Right hindlimb (tissue), 1 donor: ENCODE results near the gene AFDN.

Experiments
- DNase-seq: peaks from one replicate; pipeline ENCODE4 v3.0.0-alpha.2; 2018

AFDN gene

DNA sequence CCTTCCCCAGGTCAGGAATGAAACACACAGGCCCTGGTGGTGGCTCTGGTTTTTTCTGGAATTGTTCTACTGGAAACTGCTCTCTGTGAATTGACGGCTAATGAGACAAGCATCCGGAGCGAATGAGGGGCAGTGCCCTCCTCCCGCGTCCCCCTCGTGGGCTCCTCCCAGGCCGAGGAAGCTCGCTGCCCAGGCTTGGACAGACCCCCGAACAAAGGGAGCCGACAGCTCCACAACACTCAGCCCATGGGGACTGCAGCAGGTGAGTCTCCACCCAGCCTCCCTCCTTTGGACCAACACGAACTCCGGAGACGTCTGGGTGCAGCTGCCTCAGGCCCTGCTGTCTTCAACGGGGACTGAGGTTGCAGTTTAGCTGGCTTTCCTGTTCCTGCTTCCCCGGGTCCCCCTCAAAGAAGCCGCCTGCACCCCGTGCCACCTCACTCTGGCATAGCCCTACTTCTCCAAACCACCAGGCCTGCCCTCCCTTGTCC lies 31.3 kb upstream of the AFDN start:
- DNase-seq: no peak

DNA sequence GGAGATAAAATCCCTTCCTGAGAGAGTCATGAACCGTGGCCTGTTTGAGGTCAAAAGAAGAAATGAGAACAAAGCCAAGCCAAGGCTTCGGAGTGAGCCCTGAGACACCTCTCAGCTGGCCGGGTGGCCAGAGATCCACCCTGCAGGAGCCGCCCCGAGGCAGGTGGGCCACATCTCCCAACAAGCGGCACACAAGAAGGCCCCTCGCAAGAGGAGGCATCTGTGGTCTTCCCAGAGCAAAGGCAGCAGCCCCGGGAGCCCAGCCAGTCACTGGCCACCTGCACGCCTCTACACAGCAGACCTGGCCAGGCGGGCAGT lies 30.9 kb upstream of the AFDN start:
- DNase-seq: no peak

DNA sequence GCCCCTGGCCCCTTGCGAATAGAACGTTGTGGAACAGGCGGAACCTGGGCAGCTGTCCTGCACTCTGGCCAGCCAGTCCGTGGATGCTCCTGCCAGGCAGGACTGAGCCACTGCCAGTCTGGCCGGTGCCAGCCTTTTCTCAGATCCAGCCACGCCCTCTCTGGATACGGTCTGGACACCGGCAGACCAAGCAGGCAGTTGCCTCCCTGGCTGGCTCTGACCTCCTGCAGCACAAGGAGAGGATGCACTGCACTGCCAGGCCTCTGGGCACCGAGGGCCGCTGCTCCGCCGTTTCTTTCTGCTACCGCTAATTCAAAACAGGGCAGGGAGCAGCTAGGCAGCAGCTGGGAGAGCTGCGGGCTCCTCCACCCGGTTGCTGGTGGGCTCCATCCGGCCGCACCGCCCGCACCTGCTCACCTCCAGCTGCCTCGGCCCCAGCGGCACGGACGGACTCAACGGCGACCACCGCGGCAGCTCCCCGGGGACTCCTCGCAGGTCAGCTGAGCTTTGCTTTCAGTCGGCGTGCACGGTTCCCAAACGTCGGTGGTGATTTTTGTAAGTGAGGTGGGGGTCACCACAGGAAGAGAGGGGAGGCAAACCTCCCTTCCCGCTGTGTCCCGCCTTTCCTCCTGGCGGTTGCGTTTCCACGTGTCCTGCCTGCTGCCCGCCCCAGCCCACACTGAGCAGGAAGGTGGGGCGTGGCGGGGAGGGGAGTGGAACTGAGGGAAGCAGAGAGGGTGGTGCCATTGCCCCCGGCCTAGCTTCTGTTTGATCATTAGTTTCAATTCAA lies 30.3 kb upstream of the AFDN start:
- DNase-seq: peak; percentile 33

DNA sequence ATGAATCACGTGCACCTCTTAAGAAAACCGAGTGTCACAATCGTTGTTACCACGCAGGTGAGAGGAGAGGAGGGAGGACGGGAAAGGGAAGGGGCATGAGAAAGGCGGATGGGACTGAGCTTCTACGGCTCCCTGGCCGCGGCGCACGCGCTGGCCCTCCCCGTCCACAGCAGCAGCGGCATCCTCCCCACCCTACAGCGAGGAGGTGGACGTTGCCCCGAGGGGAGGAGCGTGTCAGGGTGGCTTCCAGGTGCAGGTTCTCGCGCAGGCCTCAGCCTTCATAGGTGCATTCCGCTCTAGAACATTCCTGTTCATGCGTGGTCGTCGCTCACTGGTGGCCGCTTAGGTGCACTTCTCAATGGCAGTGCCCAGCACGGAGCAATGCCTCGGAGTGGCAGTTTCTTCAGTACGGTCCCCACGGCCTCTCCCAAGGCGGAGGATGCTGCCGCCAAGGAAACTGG lies 29.7 kb upstream of the AFDN start:
- no peak for DNase-seq

DNA sequence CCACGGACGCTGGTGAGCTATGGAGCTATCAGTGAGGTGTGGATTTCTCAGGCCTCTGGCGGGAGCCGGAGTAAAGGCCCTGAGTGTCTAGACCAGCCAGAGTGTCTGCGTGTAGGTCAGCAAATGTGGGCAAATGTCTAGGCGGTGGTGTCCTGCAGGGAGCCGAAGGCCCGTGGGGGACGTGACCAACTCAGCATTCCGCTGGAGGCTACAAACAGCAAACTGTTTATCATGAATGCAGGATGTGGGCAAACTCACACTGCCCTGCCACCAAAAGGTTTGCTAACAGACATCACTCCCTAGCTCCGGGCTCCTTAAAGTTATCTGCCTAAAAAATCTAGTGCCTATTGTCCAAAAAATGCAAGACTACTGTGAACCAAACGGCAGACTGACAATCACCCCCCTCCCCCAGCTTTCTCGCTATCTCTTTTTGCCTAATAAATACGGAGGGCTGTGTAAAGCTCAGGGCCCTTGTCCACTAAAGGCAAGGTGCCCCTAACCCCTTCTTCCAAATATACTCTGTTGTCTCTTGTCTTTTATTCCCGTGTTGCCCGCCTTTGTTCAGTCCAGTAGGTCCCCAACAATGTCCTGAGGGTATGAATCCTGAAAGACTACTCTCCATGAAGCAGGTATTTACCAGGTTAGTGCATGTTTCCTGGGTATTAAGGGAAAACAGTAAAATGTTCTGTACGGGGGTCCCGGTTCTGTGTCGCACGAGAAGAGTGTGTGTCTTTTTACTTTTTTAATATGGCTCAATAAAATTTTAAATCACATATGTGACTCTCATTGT lies 29.0 kb upstream of the AFDN start:
- DNase-seq: no peak

DNA sequence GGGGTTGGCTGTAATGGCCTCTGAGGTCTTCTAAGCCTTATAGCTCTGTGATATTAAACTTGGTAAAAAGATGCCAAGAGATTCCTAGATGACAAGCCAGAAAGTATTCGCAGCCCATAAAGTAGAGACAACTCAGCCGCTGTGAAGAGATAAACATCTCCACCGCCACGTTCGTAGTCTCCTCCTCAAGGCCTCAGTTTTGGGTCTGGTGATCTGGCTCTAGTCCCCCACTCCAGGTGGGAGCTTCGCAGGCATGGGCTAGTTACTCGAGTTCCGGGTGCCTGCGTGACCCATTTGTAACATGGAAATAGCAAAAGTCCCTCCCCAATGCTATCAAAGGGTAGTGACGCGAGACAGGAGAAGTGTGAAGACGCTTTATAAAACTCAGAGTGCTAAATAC lies 28.3 kb upstream of the AFDN start:
- DNase-seq: no peak

DNA sequence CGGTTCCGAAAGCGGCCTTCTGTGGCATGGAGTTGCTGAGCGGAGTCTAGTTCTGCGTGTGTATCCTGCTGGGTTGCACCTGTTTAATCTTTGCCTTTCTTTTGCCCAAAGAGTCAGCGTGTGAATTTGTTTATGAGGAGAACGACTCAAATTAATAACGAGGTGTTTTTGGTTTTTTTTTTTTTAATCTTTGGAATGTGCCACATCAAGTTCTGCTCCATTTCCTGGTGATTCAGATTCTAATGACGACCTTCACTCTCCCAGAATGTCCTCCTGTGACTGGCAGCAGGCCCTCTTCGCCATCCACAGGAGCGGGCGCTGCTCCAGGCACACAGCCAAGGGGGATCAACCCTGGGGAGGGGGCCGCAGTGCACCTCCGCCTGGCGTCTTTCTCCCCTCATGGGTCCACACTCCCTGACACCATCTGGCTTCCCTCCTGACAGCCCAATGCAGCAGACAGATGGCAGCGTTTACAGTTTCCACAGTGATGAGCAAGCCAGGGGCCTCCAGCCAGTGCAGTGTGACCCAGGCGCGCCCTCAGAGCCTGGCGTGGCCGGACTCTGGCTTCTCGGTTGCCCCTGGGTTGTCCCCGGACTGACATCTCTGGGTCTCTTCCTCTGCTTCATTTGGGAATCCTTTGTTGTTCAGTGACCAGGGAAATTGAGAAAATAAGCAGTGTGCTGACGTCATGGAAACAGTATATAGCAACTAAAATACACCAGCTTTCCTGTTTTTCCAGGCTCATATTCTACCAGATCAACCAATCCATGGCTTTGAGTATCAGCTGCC lies 27.5 kb upstream of the AFDN start:
- DNase-seq: peak; percentile 59

DNA sequence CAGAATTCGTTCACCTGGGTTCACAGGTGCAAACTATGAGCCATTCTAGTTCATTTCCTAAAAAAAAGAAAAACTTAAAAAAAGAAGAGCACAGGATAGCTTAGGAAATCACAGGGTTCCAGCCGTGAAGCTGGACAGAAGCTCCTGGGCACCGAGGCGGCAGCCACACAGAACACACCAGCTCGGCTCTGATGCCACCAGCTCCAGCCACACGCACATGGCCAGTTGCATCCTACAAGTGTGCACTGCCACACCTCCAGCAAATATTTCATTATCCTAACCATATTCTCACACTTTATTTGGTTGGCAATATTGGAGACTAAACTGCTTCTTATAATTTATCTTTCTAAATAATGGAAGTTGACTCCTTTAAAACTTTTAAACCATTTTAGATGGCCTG lies 26.2 kb upstream of the AFDN start:
- DNase-seq: no peak

DNA sequence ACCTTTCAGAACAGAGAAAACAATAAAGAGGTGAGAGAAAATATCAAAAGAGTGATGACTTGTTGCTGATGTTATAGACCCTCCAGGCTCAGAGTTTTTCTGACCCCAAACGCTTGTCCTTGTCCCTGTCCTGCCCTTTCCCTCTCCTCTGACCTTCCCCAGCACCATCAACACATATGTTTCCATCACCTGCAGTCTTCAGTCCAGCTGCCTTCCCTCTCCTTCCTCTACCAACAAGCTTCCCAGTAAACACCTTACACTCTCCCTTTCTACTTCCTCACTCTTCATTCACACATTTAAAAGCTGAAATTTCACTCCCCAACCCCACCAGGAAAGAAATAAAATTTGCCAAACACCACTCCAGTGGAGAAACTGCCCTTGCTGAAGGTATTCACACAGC lies 25.4 kb upstream of the AFDN start:
- DNase-seq: no peak

DNA sequence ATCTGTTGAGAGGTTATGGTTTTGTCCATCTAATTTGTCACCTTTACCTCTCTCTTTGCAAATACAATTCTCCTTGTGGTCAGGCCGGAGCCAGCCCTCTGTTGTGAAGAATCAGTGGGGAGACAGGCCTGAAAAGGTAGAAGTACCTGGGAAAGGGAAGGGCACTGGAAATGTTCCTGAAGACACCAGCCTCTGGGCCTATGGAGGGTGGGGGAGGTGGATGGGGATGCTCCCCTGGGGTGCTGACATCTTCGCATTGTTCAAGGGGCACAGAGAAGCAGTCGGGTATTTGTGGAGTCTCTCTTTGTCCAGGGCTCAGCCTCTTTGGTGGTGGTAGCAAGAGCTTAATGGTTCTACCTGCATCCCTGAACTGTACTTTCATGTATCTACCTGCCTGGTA lies 24.4 kb upstream of the AFDN start:
- DNase-seq: no peak

DNA sequence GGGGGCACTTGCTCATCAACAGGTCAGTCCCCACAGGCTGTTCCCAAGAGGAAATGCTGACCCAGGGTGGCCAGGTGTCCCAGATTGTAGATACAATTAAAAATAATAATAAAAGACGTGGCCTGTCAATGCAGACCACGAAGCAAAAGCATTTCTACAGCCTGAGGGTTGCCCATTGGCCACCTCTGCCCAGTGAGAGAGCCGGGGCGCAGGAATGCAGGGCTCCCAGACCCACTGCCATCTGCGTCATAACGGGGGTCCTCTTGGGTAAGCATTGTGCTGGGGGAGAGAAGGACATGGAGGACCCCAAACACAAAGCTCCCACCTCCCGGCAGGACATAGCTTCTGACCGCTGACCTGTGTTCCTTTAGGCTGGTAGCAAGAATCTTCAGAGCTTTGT lies 22.9 kb upstream of the AFDN start:
- no peak for DNase-seq

DNA sequence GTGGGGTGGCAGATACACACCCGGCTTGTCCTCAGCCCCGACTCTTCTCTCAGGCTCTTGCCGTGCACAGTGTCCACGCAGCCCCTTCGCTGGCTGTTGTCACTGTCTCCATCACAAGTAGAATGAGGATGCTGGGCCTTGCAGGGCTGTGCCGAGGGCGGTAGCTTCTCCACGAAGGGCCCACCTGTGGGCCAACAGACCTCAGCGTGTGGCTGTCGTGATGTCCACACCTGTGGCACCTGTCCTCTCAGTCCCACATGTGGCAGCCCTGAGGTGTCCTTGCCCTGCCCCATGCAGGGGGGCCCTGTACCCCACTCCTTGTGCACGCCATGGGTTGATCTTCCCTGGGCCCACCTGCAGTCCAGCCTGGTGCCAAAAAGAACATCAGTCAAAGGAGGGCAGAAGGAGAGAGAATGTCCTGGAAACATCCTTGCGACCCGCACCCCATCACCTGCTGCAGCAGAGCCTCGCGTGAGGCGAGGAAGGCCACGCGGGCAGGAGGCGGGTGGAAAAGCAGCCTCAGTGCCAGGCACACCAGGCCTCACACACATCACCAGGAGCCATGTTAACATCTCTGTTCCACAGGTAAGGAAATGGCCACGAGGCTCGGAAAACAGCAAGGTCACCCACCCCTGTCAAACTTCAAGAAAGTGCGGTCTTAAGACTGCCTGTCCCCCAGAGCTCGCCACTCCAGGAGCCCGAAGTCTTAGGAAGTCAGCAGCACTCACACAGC lies 22.3 kb upstream of the AFDN start:
- no peak for DNase-seq

DNA sequence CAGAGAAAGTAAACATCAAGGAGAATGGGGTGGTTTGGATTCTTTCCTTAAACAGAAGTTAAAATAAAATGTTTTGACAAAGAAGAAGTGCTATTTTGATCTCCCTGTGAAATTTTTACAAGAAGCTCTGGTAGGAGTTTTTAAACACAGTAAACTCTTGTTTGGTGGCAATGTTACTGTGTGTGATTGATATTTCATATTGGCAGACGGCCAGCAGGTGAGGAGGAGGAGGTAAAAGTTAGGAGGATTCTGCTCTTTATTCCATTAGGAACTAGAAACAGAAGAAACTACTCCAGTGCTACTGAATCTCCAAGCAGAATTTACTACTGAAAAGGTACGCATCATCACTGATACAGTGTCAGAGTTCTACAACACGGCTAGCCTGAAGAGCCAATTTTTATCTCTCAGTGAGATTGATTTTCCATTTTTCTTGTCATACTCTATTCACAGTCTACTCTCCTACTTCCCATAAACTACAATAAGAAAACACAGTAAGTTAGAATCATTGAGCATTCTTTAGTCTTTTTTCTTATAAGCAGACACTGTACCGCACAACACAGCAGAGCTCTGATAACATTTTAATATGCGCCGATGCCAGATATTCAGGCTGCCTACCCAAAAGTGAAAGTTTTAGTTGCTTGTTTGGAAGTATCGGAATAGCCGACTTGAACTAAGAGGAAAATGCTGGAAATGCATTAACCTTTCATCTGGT lies 21.2 kb upstream of the AFDN start:
- no peak for DNase-seq

DNA sequence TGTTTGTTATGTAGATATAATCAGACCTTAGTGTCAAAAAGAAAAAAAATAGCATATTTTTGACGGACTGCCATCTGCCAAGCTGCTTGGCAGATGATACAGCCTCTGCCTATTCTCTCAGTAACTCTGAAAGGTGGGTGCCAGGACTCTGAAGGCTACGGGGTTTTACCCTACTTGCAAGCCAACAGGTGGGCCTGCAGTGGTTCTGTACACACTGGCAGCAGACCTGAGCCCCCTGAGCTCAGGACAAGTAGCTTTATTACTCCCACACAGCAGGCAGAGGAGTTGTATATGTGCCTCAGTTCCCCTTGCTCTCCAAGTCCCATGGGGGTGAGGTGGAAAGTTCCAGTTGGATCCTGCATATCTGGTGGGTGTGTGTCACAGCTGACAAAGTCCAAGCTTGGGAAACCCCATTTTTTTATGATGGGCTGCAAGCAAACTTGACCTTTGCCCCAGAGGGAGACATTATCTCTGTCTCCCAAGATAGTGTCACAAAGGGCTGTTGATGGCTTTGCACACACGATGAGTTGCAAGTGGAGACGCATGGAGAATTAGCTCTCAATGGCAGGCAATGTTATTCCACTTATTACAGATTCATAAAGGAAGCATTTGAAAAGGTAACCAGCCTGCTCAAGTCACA lies 20.5 kb upstream of the AFDN start:
- no peak for DNase-seq

DNA sequence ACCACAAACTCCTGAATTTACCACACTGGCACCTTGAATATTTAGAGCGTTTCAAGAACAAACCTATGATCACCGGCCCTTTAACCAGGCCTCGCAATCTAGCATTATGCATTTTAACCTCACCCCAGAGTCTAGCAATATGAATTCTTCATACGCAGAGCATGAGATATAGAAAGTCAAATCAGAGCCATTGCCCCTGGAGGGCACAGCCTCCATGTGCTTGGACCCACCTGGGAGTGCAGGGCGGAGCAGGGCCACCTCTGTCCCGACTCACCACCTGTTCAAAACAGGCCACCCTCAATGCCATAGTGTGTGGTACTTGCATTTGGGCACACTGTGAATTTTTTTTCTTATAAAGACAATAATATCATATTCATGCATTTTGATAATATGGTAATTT lies 19.5 kb upstream of the AFDN start:
- no peak for DNase-seq

DNA sequence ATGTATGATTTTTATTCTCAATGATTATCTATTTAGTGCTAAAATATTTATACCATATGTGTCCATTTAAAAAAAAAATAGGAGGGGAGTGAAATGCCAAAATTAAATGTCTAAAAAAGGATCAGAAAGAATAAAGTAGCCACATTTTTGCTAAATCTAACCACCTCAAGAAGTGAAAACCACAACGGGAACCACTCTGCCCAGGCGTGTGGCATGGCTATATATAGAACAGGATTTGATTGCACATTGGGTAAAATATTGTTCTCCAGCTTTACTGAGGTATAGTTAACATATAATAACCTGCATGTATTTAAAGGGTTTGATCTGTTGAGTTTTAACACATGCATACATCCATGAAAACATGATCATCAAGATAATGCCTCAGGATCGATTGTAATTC lies 19.0 kb upstream of the AFDN start:
- DNase-seq: no peak

DNA sequence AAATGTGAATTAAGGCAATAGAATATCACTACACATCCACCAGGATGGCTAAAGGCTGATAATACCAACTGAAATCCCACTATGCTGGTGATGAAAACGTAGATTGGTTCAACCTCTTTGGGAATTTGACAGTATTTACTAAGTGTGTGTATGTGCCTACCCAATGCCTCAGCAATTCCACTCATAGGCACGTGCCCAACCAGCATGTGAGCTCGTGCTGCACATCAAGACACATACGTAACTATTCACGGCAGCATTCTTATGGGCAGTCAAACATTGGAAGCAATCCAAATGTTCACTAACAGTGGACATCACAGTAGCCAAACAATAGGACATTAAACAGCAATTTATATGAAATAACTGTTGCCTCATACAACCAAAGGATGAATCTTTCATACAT lies 15.7 kb upstream of the AFDN start:
- DNase-seq: no peak

DNA sequence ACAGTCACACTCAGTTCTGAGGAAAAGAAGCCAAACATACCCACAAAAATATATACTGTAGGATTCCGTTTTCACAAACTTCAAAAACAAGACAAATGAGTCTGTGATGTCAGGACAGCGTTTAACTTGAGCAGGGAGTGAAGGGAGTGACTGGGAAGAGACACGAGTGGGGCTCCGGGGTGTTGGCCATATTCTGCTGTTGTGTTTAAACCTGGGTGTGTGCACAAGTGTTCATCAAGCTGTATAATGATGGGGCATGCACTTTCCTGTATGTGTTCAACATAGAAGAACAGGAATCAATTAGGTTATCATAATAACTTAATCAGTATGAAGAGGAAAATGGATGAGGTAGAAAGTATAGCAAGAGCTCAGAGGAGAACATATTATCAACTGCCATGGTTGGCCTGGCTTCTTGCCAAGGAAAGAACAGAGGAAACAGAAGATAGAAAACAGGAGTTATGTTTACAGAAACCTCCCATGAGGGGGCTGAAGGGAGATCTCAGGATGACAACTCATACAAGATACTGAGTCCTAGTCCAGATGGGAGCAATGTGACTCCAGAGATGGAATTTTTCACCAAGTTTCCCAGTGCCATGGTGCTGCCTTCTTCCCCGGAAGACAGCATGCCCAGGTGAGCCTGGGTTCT lies 15.1 kb upstream of the AFDN start:
- DNase-seq: no peak

DNA sequence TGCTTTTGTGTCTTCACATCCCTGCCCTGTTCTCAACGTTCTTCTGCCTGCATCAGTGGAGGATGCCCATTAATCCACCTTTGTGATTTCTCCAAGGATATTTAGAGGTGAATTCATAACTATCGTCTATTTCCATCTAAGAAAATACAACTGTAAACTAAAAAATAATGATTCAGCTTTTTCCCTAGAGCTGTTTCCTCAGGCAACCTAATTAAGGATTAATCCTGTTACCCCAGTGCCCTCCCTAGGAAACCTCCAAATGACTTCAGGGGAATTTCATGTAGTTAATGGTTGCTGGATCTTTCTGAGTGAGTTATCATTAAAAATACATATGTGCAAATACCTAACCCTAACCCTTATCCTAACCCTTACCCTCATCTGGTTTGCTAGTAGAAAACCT lies 14.6 kb upstream of the AFDN start:
- no peak for DNase-seq

DNA sequence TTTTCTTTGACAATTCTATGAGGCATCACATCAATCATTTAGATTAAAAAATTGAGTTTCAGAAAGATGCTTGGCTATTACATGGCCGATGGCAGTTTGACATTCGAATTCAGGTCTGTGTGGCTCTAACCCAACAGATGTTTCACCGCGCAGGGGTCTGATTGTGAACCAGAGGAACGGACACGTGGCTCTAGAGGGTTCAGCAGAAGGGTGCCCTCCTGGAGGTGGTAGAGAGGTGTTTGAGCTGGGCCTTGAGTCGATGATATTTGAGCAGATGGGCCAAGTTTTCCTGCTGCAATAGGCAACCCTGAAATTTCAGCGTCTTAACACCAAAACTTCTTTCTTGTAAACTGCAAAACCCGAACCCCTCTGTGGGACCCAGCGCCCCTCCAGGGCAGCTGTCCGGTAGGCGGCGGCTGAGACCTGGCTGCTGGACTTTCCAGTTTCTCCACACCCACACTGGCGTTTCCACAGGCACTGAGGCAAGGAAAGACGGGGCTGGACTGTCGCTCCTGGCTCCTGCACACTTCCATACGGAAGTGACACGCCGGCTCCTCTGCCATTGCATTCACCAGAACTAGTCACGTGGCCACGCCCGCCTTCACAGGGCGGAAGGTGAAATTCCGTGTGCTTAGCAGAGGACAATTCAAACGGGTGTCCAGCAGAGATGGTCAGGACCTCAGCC lies 11.3 kb upstream of the AFDN start:
- DNase-seq: no peak

DNA sequence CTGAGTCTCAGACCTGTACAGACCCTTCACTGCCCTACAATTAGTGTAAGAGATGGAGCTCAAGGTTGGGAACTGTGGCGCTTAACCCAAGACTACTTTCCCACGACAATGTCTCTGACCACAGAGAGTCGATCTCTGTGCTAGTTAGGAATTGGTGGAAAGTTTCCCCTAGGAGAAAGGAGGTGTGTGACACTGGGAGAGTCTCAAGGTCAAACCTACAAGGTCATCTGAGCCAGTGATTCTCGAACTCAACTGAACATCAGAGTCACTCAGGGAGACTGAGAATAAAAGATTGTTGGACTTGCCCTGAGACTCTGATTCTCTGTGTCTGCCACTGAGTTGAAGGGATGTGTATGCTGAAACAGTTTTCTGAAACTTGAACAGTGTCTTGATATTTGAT lies 9.7 kb upstream of the AFDN start:
- DNase-seq: no peak
